Activated T-cell treated with anti-CD3 and anti-CD28 coated beads, Interleukin-2, amount 50 U/mL, for 1 hour (primary cell): ENCODE results near the gene GMPS.
"Not testable (repeated sequence)": the region's sequence is repeated elsewhere in the genome, so short reads cannot be mapped to it uniquely, and the experiment has no call there.

Experiments
- DNase-seq: peaks from one replicate; pipeline ENCODE4 v3.0.0-alpha.2; 2020

The GMPS gene

DNA sequence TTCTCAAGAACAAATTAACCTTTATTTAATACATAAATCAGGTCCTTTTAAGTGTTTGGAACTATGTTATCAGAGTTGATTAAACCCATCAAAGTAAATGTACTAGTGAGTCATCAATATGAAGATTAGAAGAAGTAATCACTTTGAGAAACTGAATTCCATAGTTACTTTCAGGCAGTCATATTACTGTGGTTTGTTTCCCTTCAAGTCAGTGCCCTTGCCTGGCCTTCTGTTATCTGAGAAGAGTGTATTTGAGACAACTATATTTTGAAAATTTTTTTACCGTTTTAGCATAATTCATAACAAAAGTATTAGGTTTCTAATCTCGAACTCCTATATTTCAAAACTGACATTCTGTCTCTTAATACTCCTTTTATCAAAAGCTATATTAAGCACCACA, 73.6 kb downstream of the GMPS start:
- DNase-seq, result no peak

DNA sequence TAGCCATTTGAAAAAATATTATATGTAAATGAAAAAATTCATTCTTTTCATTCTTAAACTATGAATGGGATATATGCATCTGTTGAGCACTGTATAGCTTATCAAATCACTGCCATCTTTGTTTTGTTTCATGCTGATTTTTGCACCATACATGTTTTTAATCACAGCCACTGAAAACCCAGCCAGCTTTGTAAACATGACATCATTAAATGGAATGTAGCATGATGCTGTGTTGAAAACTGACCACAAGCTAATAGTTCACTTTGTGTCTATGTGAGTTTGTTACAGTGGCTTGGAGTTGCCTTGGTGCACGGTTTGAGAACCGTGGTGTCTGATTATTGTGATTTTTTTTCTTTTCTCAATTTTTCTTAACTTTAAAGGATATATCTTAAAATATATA, 75.7 kb downstream of the GMPS start:
- no peak for DNase-seq

DNA sequence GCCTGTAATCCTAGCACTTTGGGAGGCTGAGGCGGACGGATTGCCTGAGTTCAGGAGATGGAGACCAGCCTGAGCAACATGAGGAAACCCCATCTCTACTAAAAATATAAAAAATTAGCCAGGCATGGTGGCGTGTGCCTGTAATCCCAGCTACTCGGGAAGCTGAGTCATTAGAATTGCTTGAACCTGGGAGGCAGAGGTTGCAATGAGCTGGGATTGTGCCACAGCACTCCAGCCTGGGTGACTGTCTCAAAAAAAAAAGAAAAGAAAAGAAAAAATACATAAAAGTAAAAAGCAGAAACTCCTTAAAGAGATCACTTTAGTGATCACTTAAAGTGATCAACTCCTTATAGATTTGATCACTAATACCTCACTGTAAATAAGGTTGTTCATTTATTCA, 78.0 kb downstream of the GMPS start:
- DNase-seq, result no peak

DNA sequence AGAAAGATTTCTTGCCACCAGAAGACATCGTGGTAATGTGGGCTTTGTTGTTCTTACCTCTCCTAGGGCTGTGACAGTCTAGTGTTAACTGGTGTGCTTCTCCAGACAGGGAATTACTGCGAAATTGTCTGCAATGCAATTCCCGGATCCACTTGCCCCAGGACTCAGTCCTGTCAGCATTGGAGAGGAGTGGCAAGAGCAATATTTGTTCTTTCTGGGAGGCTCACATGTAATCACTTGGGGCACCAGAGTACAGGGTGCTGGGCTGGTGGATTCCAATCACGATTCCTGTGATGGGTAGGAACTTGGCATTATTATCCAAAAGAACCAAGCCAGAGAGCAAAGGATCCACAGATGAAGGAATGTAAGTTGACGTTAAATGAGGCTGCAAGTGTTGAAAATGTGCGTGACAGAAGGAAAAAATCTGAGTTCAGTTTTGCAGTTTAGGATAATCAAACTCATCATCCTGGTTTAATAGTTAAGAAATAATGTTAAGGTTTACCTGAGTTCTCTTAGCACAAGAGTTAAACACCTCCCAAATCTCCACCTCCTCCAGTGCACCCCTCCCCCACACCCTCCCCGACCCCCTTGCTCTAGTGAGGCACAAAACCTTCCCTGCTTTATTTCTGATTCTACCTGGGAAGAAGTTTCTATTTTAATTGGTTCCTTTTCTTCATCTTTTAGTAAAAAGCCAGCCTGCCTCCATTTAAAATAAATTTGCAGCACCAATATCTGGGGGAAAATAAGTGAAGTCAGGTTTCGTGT, 79.2 kb downstream of the GMPS start:
- no peak for DNase-seq

DNA sequence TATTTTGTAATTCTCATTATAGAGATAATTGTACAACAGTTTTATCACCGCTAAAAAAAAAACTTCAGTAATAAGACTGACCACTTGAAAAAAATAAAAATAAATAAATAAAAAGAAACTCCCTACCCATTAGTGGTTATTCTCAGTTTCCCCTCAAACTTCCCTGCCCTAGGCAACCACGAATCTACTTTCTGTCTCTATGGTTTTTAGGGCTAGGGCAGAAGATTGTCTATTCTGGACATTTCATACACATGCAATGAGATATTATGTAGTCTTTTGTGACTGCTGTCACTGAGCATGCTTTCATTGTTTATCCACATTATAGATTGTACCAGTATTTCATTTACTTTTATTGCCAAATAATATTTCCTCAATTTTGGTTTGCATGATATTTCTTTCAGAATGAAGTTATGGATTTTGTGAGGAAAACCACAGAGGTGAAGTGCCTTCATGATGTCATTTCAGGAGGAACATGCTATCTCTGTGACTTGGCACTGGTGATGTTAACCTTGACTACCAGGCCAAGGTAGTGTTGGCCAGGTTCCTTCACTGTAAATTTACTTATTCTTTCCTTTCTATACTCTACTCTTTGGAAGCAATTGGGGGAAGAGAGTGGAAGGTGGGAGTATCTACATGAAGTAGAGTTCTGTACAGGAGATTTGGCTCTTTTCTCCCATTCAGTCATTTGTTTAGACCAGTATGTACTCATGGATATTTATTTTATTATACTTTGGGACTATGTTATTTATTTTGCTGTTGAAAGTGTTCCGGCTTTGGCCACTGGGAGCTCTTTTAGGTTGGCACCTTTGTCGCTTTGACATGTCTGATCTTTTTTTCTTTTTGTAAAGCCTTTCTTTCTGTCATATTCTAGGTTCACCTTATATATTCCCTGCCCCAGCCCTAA, 86.3 kb downstream of the GMPS start:
- DNase-seq, result no peak

DNA sequence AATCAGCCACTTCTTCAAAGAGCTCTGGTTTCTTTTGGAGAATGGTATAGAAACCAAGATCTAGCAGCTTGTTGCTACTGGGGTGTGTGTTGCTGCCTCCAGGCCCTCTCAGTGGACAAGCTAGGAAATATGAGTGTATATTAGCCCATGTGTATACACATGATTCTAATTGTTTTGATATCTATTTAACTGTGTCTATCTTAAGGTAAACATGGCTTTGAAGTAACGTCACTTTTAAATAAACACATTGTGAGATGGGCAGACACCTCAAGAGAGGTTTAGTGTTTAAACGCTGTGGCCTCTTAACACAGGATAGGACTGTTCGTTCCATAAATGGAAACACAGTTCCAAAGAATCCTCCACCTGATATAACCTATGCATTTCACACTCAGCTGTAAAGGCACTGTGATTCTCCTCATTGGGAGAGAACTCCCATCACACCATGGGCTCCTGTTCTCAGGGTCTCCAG, 87.0 kb downstream of the GMPS start:
- DNase-seq, result no peak

DNA sequence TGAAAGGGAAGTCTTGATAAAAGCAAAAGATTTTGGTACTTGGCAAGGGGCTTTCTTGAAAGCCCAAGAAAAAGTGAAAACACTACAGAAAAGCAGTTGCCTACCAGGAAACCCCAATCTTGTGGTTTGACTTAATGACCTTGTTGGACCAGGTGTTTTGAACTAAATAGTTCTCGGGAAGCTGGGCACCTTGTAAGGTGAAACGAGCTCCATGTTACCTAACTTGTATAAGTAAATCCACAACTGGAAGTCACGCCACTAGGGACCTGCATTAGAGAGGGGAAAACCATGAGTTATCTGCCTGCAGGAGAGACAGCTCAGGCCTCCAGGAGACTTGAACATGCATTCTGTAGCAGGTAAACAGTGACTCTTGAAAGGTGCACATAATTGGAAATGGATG, 88.2 kb downstream of the GMPS start:
- no peak for DNase-seq

DNA sequence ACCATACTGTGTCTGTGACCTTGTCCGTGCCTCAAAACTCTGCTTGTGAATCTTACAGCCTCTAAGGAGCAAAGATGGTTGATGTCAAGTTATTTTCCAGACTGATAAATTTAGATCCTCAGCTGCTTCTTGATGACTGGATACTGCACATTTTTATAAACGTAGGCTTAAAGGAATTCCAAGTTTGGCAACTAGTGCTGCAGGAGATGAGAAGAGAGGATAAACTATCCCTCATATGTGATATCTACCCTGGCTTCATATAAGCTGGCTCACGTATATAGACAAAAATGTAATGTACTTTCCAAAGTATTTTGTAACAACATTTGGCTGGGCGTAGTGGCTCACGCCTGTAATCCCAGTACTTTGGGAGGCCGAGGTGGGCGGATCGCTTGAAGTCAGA, 89.6 kb downstream of the GMPS start:
- no peak for DNase-seq

DNA sequence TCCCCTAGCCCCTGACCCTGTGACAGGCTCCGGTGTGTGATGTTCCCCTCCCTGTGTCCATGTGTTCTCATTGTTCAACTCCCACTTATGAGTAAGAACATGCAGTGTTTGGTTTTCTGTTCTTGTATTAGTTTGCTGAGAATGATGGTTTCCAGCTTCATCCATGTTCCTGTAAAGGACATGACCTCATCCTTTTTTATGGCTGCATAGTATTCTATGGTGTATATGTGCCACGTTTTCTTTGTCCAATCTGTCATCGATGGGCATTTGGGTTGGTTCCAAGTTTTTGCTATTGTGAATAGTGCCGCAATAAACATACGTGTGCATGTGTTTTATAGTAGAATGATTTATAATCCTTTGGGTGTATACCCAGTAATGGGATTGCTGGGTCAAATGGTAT, 90.6 kb downstream of the GMPS start:
- DNase-seq, result not testable (repeated sequence)

DNA sequence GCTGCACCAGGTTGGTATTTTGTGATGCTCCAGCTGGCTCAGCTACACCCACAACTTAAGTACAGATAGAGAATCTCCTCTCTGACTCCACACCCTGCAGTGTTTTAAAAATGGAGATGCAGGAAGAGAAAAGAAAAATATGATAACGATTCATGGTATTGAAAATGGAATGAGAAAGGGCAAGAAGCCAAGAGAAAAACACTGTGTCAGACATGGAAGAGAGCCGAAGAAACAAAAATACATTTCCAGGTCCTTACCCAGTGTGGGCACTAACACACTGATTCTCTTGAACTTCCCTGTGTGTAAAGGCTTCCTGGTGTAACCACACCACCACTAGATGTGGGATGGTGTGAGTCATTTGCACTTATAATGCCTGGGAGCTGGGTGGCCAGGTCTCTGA, 93.1 kb downstream of the GMPS start:
- DNase-seq, result no peak

DNA sequence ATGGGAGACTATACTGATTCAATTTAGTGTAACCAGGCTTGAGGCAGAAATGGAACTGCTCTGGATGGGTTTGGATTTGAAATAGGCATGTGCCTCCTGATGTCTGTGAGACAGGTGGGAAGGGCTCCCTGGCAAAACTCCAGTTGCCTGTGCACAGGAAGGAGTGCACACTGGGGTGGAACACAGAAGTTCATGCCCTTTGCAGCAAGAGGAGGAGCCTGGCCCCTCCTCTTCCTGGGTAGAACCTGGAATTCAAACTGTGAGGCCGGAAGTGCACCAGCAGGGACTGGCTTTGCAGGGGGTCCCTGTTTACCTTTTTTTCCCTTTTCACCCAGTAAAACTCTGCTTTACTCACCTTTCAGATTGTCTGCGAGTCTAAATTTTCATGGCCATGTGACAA, 99.9 kb downstream of the GMPS start:
- DNase-seq, result no peak

DNA sequence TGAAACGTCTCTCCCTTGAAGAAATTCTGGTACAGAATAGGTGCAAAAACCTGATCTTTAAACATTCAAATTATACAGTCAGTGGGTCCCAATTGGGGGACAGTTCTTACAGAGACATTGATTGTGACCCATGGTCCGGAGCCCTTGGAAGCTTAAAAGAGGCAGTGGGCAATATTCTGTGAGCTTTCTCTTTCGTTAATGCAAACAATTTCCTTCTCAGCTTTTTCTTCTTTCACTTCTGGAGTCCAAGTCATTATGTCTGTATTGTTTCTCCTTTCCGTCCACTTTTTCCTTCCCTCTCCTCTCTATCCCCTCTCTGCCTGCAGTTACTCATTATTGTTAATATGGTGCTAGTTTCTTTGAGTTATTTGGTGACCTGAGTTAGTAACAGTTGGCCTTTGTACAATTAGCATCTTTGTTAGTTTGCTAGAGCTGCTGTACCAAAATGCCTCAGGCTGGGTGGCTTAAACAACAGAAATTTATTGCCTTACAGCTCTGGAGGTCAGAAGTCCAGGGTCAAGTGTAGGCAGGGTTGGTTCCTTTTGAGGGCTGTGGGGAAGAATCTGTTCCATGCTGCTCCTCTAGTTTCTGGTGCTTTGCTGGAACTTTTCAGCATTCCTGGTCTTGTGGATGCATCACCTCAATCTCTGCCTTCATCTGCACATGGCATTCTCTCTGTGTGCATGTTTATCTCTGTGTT, 102.6 kb downstream of the GMPS start:
- DNase-seq, result no peak

DNA sequence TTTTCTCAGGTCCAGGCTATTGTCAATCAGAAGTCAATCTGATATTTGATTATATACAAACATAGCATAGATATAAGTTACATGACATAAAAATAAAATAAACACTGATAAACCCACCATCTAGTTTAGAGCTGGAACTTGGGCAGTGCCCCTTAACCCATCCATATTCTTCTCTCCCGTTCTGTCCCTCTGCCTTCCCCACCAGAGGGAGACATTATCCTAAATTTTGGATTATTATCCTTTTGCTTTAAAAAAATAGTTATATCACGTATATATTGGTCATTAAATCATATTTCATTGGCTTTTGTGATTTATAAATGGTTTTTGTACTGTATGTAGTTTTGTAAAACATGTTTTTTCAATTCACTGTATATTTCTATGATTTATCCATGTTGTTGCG, 107.9 kb downstream of the GMPS start:
- no peak for DNase-seq

DNA sequence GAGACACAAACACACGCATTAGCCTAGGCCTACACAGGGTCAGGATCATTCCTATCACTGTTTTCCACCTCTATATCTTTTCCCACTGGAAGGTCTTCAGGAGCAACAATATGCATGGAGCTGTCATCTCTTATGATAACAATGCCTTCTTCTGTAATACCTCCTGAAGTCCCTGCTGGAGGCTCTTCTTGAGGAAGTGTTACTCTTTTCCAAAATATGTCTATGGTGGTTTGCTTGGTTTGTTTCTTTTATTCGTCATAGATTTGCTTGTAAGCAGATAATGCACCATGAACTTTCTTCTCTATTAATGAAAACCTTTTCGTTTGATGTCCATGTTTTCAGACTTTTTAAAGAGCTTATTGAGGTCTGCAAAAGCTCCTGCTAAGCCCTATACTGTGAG, 109.3 kb downstream of the GMPS start:
- no peak for DNase-seq

DNA sequence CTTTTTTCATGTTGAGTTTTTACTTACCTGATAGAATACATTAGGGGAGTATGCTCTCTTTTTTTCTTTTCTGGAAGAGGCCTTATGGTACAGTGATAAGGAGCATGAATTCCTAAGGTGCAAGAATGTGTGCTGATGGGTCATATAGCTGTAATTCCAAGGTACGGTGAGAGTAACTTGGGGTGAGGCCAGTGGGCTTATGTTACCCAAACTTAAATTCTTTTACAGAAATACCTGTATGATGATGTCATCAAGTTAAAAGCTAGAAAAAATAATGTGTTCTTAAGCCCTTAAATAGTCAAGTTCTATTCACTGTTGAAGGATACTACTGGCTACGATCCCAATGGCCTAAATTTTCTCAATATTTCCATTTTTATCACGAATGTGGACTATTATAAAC, 111.2 kb downstream of the GMPS start:
- no peak for DNase-seq

DNA sequence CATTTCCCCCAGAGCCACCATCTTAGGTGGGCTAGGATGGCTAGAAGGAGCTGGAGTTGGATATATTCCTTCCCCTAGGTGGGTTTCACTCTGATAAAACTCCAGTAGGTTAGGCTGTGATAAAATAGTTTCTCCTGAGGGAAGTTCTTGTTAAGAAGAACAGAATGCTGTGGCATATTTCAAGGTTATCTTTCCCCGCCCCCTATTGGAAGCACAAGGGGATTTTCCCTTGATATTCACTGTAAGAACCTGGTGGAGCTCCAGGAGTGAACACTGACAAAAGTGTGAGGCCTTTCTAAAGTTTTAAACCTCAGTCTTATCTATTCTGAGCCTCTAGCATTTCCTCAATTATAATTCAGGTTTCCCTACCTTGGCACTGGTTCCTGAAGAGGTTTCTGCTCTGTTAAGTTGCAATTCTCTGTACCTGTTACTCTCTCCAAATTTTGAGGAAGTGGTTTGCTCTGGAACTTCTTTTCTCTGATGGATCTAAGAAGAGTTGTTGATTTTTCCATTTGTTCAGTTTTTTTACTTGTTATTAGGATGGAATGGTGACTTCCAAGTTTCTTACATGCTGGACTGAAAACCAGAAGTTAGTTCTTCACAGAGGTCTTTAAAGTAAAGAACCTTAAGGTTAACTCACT, 113.5 kb downstream of the GMPS start:
- no peak for DNase-seq

DNA sequence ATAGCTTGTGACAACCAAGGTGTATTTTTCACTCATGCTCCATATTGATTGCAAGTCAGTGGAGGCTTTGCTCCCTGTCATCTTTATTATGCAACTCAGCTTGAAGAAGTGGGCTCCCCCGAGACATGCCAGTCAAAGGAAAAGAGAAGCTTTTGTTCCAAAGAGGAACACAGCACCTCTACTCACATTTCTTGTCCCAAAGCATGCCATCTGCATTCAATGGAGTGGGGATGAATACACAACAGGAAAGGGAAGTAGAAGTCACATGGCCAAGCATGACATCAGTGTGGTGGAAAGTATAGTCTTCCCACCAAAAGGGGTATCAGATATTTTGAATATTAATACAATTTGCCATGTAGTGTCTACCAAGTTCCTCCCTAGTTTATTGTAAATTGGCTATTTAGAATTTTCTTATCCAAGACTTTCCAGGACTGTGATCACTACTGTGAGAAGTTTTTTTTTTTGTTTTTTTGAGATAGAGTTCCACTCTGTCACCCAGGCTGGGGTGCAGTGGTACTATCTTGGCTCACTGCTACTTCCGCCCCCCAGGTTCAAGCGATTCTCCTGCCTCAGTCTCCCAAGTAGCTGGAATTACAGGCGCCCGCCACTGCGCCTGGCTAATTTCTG, 114.5 kb downstream of the GMPS start:
- no peak for DNase-seq

DNA sequence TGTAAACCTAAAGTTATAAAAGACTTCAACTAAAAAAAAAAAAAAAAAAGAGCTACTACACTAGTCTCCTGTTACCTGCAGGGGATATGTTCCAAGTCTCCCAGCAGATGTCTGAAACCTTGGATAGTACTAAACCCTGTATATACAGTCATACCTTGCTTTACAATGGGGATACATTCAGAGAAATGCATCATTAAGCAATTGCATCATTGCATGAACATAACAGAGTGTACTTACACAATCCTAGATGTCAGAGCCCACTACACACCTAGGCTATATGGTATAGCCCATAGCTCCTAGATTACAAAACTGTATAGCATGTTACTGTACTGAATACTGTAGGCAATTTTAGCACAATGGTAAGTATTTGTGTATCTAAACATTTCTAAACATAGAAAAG, 119.1 kb downstream of the GMPS start:
- no peak for DNase-seq

DNA sequence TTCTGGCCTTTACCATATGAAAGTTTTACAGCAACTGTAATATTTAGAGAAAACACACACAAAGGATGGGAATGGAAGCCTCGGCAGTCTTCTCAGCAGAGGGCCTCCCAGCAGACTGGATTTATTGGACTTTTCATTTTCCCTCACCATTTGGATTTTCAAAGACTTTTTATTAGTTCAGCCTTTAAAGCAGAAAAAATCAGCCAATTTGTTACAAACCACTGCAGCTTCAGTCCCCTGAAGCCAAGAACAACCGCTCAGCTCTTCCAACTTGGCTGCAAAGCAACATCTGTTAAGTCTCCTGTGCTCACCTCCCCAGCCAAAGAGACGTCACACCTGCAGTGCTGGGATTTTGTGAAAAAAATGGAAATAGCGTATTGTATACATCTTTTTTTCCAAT, 120.8 kb downstream of the GMPS start:
- DNase-seq, result no peak

DNA sequence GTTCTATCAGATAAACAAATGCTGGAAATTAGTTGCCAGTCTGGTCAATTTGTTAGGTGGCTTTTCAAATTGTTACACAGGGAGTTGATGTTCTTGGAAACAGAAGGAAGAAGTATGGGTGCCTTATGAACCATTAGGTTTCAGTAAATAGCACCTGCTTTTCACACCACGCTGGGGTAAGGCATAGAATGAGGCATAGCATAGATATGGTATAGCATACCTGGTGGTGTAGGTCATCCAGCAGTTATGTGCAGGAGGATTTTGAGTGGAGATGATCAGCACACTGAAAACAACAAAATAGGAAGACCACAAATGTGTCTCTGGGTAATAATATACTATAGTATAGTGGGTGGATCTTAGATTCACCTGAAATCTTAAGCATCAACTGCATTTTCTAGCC, 121.4 kb downstream of the GMPS start:
- no peak for DNase-seq
